Anterior cingulate cortex (tissue), 58 donors: ENCODE data around the gene LDB2.

ENCODE experiments used
- DNase-seq, 58 donors: peaks; one replicate each; lab custom pipeline; 2025; lab: John Stamatoyannopoulos, UW

The LDB2 gene

GRCh38 chr4:16464651-16465050 lies 433.8 kb downstream of the LDB2 start:
- DNase-seq, result no peak

- no peak for DNase-seq
These were observed 435.8 kb downstream of the LDB2 start for GRCh38 chr4:16462656-16463055.

- DNase-seq, result peak in 1 of 58 donors; percentile 29
These were observed 437.1 kb downstream of the LDB2 start for GRCh38 chr4:16461362-16461761.

GRCh38 chr4:16457944-16458343 lies 440.5 kb downstream of the LDB2 start:
- DNase-seq, result no peak
